GM23338 (cell line): ENCODE results near the gene NOVA2. TPM values are rescaled to one million over a fixed set of nuclear protein-coding genes. Genes with fewer than 3 reads are reported as not detected.
A peak's percentile ranks its signal among the peaks of the same experiment; 100 is the strongest.

Source experiments
- ATAC-seq: fragments of 200-7000 bp; cut with Tn5 transposase; 3 replicates; pipeline ENCODE4 v1.9.1; 2020
- DNase-seq: peaks from one replicate; pipeline ENCODE4 v3.0.0-alpha.2; 2015; ENCODE audit warnings: low spot score
- H2AFZ ChIP-seq: fragments of 200-600 bp; sonication (generic); 2 replicates; pipeline ENCODE4 v1.8.0; 2016; ENCODE audit warnings: antibody characterized with exemption, mild to moderate bottlenecking, moderate library complexity
- H3F3A ChIP-seq: fragments of 200-600 bp; sonication (generic); replicated peaks from 2 replicates; pipeline ENCODE4 v1.8.0; 2017; ENCODE audit warnings: antibody characterized with exemption, mixed run types, low read depth
- H3K27ac ChIP-seq: fragments of 200-600 bp; sonication (generic); 2 replicates; pipeline ENCODE4 v1.6.1; 2016; ENCODE audit warnings: low read depth
- H3K27me3 ChIP-seq: fragments of 200-600 bp; sonication (generic); 2 replicates; pipeline ENCODE4 v1.8.0; 2016; ENCODE audit warnings: mild to moderate bottlenecking, mixed run types, moderate library complexity; ENCODE audit not compliant: insufficient read depth
- H3K36me3 ChIP-seq: fragments of 200-600 bp; sonication (generic); 2 replicates; pipeline ENCODE4 v1.8.0; 2016; ENCODE audit warnings: mild to moderate bottlenecking; ENCODE audit not compliant: insufficient read depth
- H3K4me1 ChIP-seq: fragments of 200-600 bp; sonication (generic); 2 replicates; pipeline ENCODE4 v1.8.0; 2016; ENCODE audit warnings: mild to moderate bottlenecking, moderate library complexity; ENCODE audit not compliant: insufficient read depth
- H3K4me2 ChIP-seq: fragments of 200-600 bp; sonication (generic); 2 replicates; pipeline ENCODE4 v1.7.1; 2017; ENCODE audit warnings: mixed run types
- H3K4me3 ChIP-seq: fragments of 200-600 bp; sonication (generic); 2 replicates; pipeline ENCODE4 v1.6.1; 2016; ENCODE audit warnings: mixed run types
- H3K79me2 ChIP-seq: fragments of 200-600 bp; sonication (generic); replicated peaks from 2 replicates; pipeline ENCODE4 v1.8.0; 2017; ENCODE audit warnings: mild to moderate bottlenecking; ENCODE audit not compliant: insufficient read depth
- H3K9me2 ChIP-seq: fragments of 200-600 bp; sonication (generic); 2 replicates; pipeline ENCODE4 v1.8.0; 2017; ENCODE audit not compliant: insufficient read depth
- H4K20me1 ChIP-seq: fragments of 200-600 bp; sonication (generic); replicated peaks from 2 replicates; pipeline ENCODE4 v1.8.0; 2017; ENCODE audit warnings: mild to moderate bottlenecking; ENCODE audit not compliant: insufficient read depth
- H3K27ac Mint-ChIP-seq: 2 replicates; pipeline ENCODE4 v1.8.0; 2020; ENCODE audit warnings: inconsistent platforms, mild to moderate bottlenecking, moderate library complexity, mixed read lengths
- H3K27me3 Mint-ChIP-seq: 3 replicates; pipeline ENCODE4 v1.8.0; 2022; ENCODE audit warnings: low read depth, mild to moderate bottlenecking, moderate library complexity, mixed read lengths, inconsistent platforms; ENCODE audit not compliant: insufficient read depth, poor library complexity
- H3K36me3 Mint-ChIP-seq: 3 replicates; pipeline ENCODE4 v1.8.0; 2021; ENCODE audit warnings: low read depth, mild to moderate bottlenecking, inconsistent platforms, moderate library complexity, mixed read lengths
- H3K4me1 Mint-ChIP-seq: 3 replicates; pipeline ENCODE4 v1.8.0; 2020; ENCODE audit warnings: mild to moderate bottlenecking, inconsistent platforms, mixed read lengths
- H3K4me3 Mint-ChIP-seq: 3 replicates; pipeline ENCODE4 v1.8.0; 2021; ENCODE audit warnings: moderate library complexity, mild to moderate bottlenecking, inconsistent platforms, mixed read lengths
- H3K9me3 Mint-ChIP-seq: 3 replicates; pipeline ENCODE4 v1.8.0; 2020; ENCODE audit warnings: moderate library complexity, mild to moderate bottlenecking, inconsistent platforms, mixed read lengths
- CREB1 ChIP-seq: fragments of 250-450 bp; sonication (Bioruptor Pico); IDR thresholded peaks from 2 replicates; pipeline ENCODE4 v1.5.0; 2020; ENCODE audit warnings: low read depth, mild to moderate bottlenecking, moderate library complexity
- ETS1 ChIP-seq: IDR thresholded peaks from 2 replicates; pipeline ENCODE4 v1.6.1; 2016; ENCODE audit warnings: antibody characterized with exemption
- EZH2phosphoT487 ChIP-seq: fragments of 200-600 bp; sonication (generic); IDR thresholded peaks from one replicate; pipeline ENCODE4 v1.8.1; 2018; ENCODE audit warnings: antibody characterized with exemption; ENCODE audit not compliant: unreplicated experiment
- JUNB ChIP-seq: IDR thresholded peaks from one replicate; pipeline ENCODE4 v1.6.1; 2016; ENCODE audit warnings: antibody characterized with exemption; ENCODE audit not compliant: unreplicated experiment
- NANOG ChIP-seq: IDR thresholded peaks from 2 replicates; pipeline ENCODE4 v1.6.1; 2016; ENCODE audit warnings: antibody characterized with exemption, borderline replicate concordance
- POLR2AphosphoS5 ChIP-seq: IDR thresholded peaks from 2 replicates; pipeline ENCODE4 v1.6.1; 2016; ENCODE audit warnings: antibody characterized with exemption, low read depth
- ZNF114 ChIP-seq: fragments of 250-450 bp; sonication (Bioruptor Pico); IDR thresholded peaks from 2 replicates; pipeline ENCODE4 v1.5.0; 2020; ENCODE audit warnings: mild to moderate bottlenecking, moderate library complexity
- ZNF331 ChIP-seq: fragments of 250-450 bp; sonication (Bioruptor Pico); IDR thresholded peaks from 2 replicates; pipeline ENCODE4 v1.5.0; 2020; ENCODE audit warnings: low read depth, mild to moderate bottlenecking, moderate library complexity
- ZNF462 ChIP-seq: fragments of 250-450 bp; sonication (Bioruptor Pico); IDR thresholded peaks from 2 replicates; pipeline ENCODE4 v1.5.0; 2020; ENCODE audit warnings: mild to moderate bottlenecking, moderate library complexity
- polyA plus RNA-seq: library from polyadenylated mRNA; unstranded; fragments of >200 nt; fragmentation: Nextera tagmentation; extraction: Ambion mirVana; gene quantifications from 2 replicates; pipeline ENCODE4 v1.2.1, GENCODE V29; 2016
- total RNA-seq: library from RNA; depleted of rRNA; stranded (reverse); fragments of >200 nt; shearing (Covaris generic); gene quantifications from 2 replicates; pipeline ENCODE4 v1.2.3, GENCODE V29; 2014
- TF ChIP-seq, protein P1 (sequence below): IDR thresholded peaks from one replicate; pipeline ENCODE4 v1.6.1; 2018; ENCODE audit warnings: antibody characterized with exemption; ENCODE audit not compliant: unreplicated experiment

NOVA2 gene
- total and polyA plus RNA-seq, 2 experiments from 2014 or later: 5.1 to 13.7 TPM

DNA sequence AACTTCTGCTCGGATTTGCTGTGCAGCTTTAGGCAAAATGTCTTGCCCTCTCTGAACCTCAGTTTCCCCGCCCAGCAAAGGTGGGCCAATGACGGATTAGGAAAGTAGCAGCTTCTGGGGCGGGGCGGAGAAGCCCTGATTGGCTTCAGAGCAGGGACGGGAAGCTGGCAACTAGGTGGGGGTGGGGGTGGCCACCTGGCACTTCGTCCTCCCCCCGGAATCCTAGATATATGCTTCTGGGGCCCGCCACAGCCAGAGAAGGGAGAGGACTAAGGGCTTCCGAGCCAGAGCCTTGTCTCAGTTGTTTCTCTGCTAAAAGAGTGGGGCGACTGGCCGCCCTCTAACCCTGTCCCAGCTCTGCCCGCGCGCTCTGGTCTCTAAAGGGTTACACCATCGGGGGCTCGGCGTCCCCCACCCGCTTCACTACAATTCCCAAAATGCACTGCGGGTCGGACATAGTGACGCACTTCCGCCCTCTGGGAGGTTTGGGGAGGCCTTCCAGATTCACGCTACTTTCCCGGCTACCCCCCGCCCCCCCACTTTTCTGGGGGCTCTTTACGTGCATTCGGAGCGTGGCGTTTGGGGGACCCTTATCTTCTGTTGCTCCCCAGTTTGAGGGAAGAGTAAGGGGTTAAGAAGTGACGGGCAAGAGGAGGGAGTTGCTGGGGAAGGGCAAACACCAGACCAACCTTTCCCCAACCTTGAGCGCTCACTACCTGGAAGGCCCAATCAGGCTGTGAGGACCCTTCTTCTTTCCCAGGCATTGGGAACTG, 87.1 kb downstream of the NOVA2 start (continued):
- no peak for TF ChIP-seq ZNF462 (CRISPR knock-in tag)
- no peak for TF ChIP-seq ZNF331
- no peak for TF ChIP-seq ZNF114 (CRISPR knock-in tag)
- TF ChIP-seq POLR2AphosphoS5: peak; percentile 65
- no peak for TF ChIP-seq NANOG

DNA sequence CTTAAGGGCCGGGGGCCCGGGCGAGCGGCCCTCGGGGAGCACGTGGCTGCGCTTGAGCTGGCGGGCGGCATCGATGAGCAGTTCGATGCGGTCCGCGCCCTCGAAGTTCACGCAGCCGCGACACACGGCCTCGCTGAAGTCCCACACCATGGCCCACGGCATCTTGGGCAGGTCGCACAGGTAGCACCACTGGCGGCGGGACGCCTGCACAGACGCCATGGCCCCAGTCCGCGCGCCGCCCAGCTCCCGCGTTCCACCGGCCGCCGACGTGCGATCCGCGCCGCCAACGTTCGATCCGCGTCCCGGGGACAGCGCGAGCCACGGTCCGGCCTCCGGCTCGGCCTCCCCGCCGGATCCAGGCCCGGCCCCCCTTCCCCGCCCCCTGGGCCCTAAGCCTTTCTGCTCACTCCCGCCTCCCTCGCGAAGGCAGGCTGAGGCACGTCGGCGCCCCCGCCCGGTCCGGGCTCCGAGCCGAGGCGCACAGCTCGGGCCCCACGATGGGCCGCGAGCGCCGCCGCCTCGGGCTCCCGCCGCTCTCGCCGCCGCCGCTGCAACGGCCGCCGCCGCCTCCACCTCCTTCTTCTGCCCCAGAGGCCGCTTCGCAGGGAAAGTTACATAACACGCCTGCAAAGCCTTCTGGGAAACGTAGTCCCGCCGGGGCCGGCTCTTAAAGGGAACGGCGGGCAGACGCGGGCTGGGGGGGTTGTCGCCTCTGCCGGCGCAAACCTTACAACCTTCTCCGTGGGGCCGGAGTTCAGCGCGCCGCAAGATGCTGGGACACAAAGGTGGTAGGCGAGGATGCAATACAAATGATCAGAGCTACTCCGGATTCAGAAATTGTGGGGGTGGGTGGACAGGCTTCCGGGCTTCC, 87.9 kb downstream of the NOVA2 start, which contains the start of gene IRF2BP1:
IRF2BP1 (minus strand) TSS at position 586 of the 871 bp plus-strand sequence; CDS start at position 219, 367 bp downstream.
- Mint-ChIP-seq H3K27ac (peak within 1 kb of the TSS; percentile 99), H3K4me3 (peak within 1 kb of the TSS; percentile 95), H3K36me3 (peaks cover 8% of the 10 kb centered on the region), H3K4me1 (peaks cover 23% of the 10 kb centered on the region), H3K9me3 (peaks cover 2% of the 10 kb centered on the region; the same call in 1 of the 3 replicates), H3K27me3 (peaks cover 24% of the 10 kb centered on the region)
- Histone ChIP-seq H3K4me3 (peak within 1 kb of the TSS; percentile 71), H3K27ac (peak within 1 kb of the TSS; percentile 73), H4K20me1 (0 out of 2 replicates have a peak, but pooled peaks cover 4% of the 10 kb centered on the region), H3F3A (peaks cover 20% of the 10 kb centered on the region; the same call in 1 of the 2 replicates), H3K4me1 (peaks cover 27% of the 10 kb centered on the region), H3K9me2 (no peaks in the 10 kb centered on the region), H3K36me3 (no peaks in the 10 kb centered on the region), H2AFZ (peak within 1 kb of the TSS; percentile 84), H3K27me3 (no peaks in the 10 kb centered on the region), H3K4me2 (peak within 1 kb of the TSS; percentile 81), H3K79me2 (0 out of 2 replicates have a peak, but pooled peaks cover 5% of the 10 kb centered on the region)
- DNase-seq (peak; percentile 97), ATAC-seq (peak; percentile 32)
- peak; percentile 25; the same call in 1 of the 2 replicates for TF ChIP-seq CREB1 (CRISPR knock-in tag)
- TF ChIP-seq NANOG: no peak
- TF ChIP-seq, protein P1, sequence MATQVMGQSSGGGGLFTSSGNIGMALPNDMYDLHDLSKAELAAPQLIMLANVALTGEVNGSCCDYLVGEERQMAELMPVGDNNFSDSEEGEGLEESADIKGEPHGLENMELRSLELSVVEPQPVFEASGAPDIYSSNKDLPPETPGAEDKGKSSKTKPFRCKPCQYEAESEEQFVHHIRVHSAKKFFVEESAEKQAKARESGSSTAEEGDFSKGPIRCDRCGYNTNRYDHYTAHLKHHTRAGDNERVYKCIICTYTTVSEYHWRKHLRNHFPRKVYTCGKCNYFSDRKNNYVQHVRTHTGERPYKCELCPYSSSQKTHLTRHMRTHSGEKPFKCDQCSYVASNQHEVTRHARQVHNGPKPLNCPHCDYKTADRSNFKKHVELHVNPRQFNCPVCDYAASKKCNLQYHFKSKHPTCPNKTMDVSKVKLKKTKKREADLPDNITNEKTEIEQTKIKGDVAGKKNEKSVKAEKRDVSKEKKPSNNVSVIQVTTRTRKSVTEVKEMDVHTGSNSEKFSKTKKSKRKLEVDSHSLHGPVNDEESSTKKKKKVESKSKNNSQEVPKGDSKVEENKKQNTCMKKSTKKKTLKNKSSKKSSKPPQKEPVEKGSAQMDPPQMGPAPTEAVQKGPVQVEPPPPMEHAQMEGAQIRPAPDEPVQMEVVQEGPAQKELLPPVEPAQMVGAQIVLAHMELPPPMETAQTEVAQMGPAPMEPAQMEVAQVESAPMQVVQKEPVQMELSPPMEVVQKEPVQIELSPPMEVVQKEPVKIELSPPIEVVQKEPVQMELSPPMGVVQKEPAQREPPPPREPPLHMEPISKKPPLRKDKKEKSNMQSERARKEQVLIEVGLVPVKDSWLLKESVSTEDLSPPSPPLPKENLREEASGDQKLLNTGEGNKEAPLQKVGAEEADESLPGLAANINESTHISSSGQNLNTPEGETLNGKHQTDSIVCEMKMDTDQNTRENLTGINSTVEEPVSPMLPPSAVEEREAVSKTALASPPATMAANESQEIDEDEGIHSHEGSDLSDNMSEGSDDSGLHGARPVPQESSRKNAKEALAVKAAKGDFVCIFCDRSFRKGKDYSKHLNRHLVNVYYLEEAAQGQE: no peak
- TF ChIP-seq ETS1: peak; percentile 76
- TF ChIP-seq ZNF331: no peak
- TF ChIP-seq POLR2AphosphoS5: peak; percentile 52
- TF ChIP-seq JUNB: no peak
- no peak for TF ChIP-seq EZH2phosphoT487
